DND-41 (cell line): ENCODE results near the gene MIDN.

Experiments used
- ATAC-seq: fragments of 200-7000 bp; cut with Tn5 transposase; 3 replicates; pipeline ENCODE4 v1.9.1; 2021; ENCODE audit warnings: low read depth; ENCODE audit not compliant: insufficient read depth
- DNase-seq: peaks from one replicate; pipeline ENCODE4 v3.0.0-alpha.2; 2020
- H2AFZ ChIP-seq: 2 replicates; pipeline ENCODE4 v1.6.0; 2012; ENCODE audit warnings: low read depth, low read length
- H3K27ac ChIP-seq: 2 replicates; pipeline ENCODE4 v1.5.1; 2012; ENCODE audit warnings: low read length, inconsistent platforms
- H3K27me3 ChIP-seq: fragments of 200-600 bp; sonication (generic); 2 replicates; pipeline ENCODE4 v1.6.0; 2012; ENCODE audit warnings: low read length, mild to moderate bottlenecking, inconsistent platforms; ENCODE audit not compliant: insufficient read depth, poor library complexity
- H3K36me3 ChIP-seq: 2 replicates; pipeline ENCODE4 v1.5.1; 2012; ENCODE audit warnings: low read length, inconsistent platforms; ENCODE audit not compliant: insufficient read depth
- H3K4me1 ChIP-seq: 2 replicates; pipeline ENCODE4 v1.5.1; 2012; ENCODE audit warnings: mild to moderate bottlenecking, low read length; ENCODE audit not compliant: insufficient read depth
- H3K4me2 ChIP-seq: 2 replicates; pipeline ENCODE4 v1.6.0; 2012; ENCODE audit warnings: mild to moderate bottlenecking, moderate library complexity, low read length, inconsistent platforms; ENCODE audit not compliant: insufficient read depth
- H3K4me3 ChIP-seq, 2 experiments: fragments of 200-600 bp in 1 of 2; shearing (Covaris generic) in 1 of 2; 2 replicates each; pipeline ENCODE4 v1.5.1; 2012 to 2016; ENCODE audit warnings: inconsistent platforms in 2 of 2, low read length in 2 of 2, mild to moderate bottlenecking in 2 of 2, low read depth in 1 of 2, moderate library complexity in 1 of 2
- H3K79me2 ChIP-seq: 2 replicates; pipeline ENCODE4 v1.6.0; 2012; ENCODE audit warnings: low read length, inconsistent platforms; ENCODE audit not compliant: insufficient read depth
- H3K9ac ChIP-seq: 2 replicates; pipeline ENCODE4 v1.6.0; 2012; ENCODE audit warnings: low read depth, mild to moderate bottlenecking, inconsistent platforms, low read length, moderate library complexity
- H3K9me3 ChIP-seq: 2 replicates; pipeline ENCODE4 v1.5.1; 2012; ENCODE audit warnings: low read length, moderate library complexity, mild to moderate bottlenecking, inconsistent platforms; ENCODE audit not compliant: insufficient read depth, severe bottlenecking
- H4K20me1 ChIP-seq: 2 replicates; pipeline ENCODE4 v1.6.0; 2012; ENCODE audit warnings: low read length; ENCODE audit not compliant: insufficient read depth
- CTCF ChIP-seq: IDR thresholded peaks from 2 replicates; pipeline ENCODE4 v1.5.1; 2012; ENCODE audit warnings: borderline replicate concordance, low read length, moderate library complexity, mild to moderate bottlenecking; ENCODE audit not compliant: poor library complexity, severe bottlenecking; ENCODE audit errors: extremely low read depth
- EZH2 ChIP-seq: IDR thresholded peaks from 3 replicates; pipeline ENCODE4 v1.6.1; 2012; ENCODE audit warnings: borderline replicate concordance, low read depth, mild to moderate bottlenecking, moderate library complexity, low read length, inconsistent platforms; ENCODE audit not compliant: severe bottlenecking

The MIDN gene

GRCh38 chr19:1229924-1230782 is 18.2 kb upstream of the MIDN start:
- DNase-seq: no peak
- no peak for ATAC-seq
- no peak overlapping the region for H2AFZ ChIP-seq
- no peak for TF ChIP-seq EZH2
- TF ChIP-seq CTCF: no peak
- no peaks in the 10 kb centered on the region for H3K79me2 ChIP-seq
- H3K9ac ChIP-seq: no peak overlapping the region
- H3K4me3 ChIP-seq: no peak overlapping the region
- H3K4me2 ChIP-seq: no peak overlapping the region
- 0 out of 2 replicates have a peak, but pooled peaks cover 7% of the 10 kb centered on the region for H4K20me1 ChIP-seq
- H3K27ac ChIP-seq: no peak overlapping the region
- H3K4me1 ChIP-seq: no peaks in the 10 kb centered on the region
- no peaks in the 10 kb centered on the region for H3K9me3 ChIP-seq
- H3K36me3 ChIP-seq: peaks cover 24% of the 10 kb centered on the region
- H3K27me3 ChIP-seq: no peaks in the 10 kb centered on the region

- no peak overlapping the region for H3K27ac ChIP-seq
- 0 out of 3 replicates have a peak, but pooled peaks have one; percentile 21 for ATAC-seq
- 0 out of 2 replicates have a peak, but pooled peaks cover 4% of the 10 kb centered on the region for H4K20me1 ChIP-seq
- no peaks in the 10 kb centered on the region for H3K27me3 ChIP-seq
- H3K4me1 ChIP-seq: no peaks in the 10 kb centered on the region
- no peak for DNase-seq
- no peak overlapping the region for H3K4me2 ChIP-seq
- no peak overlapping the region for H3K9ac ChIP-seq
- peaks cover 17% of the 10 kb centered on the region for H3K36me3 ChIP-seq
- no peaks in the 10 kb centered on the region for H3K9me3 ChIP-seq
- no peaks in the 10 kb centered on the region for H3K79me2 ChIP-seq
- H2AFZ ChIP-seq: no peak overlapping the region
- TF ChIP-seq CTCF: no peak
- H3K4me3 ChIP-seq: no peak overlapping the region
Observed at GRCh38 chr19:1230783-1231489, 17.4 kb upstream of the MIDN start.

- H3K4me2 ChIP-seq: no peak overlapping the region
- H3K27ac ChIP-seq: no peak overlapping the region
- DNase-seq (no peak), ATAC-seq (no peak)
- TF ChIP-seq EZH2 (no peak), CTCF (no peak)
- H3K79me2 ChIP-seq: no peaks in the 10 kb centered on the region
- no peak overlapping the region for H2AFZ ChIP-seq
- no peak overlapping the region for H3K9ac ChIP-seq
- H3K4me1 ChIP-seq: peaks cover 2% of the 10 kb centered on the region
- peaks cover 7% of the 10 kb centered on the region; the same call in 1 of the 2 replicates for H3K36me3 ChIP-seq
- peaks cover under 1% of the 10 kb centered on the region for H3K27me3 ChIP-seq
- H3K9me3 ChIP-seq: no peaks in the 10 kb centered on the region
- H4K20me1 ChIP-seq: no peaks in the 10 kb centered on the region
- no peak overlapping the region for H3K4me3 ChIP-seq
Observed at GRCh38 chr19:1231729-1232637, 16.4 kb upstream of the MIDN start.
